Activated T-helper 17 cell treated with anti-CD3 and anti-CD28 coated beads, Interleukin-2, amount 50 U/mL, for 72 hours (primary cell): Measurements from ENCODE around the gene UGT1A9. TPM values are rescaled to one million over a fixed set of nuclear protein-coding genes. Genes with fewer than 3 reads are reported as not detected.

Source experiments
- ATAC-seq: fragments of 150-1000 bp; cut with Tn5 transposase; replicated peaks from 2 replicates; pipeline ENCODE4 v1.10.0; 2021; ENCODE audit warnings: mild to moderate bottlenecking, moderate library complexity
- H3K27ac Mint-ChIP-seq: one replicate; pipeline ENCODE4 v1.8.0; 2022; ENCODE audit warnings: mixed read lengths
- H3K27me3 Mint-ChIP-seq: one replicate; pipeline ENCODE4 v1.8.0; 2022; ENCODE audit warnings: mixed read lengths
- H3K36me3 Mint-ChIP-seq: one replicate; pipeline ENCODE4 v1.8.0; 2022; ENCODE audit warnings: low read depth, mild to moderate bottlenecking, mixed read lengths
- H3K4me1 Mint-ChIP-seq: one replicate; pipeline ENCODE4 v1.8.0; 2022; ENCODE audit warnings: mixed read lengths
- H3K4me3 Mint-ChIP-seq: one replicate; pipeline ENCODE4 v1.8.0; 2022; ENCODE audit warnings: mild to moderate bottlenecking, mixed read lengths
- H3K9me3 Mint-ChIP-seq: one replicate; pipeline ENCODE4 v1.8.0; 2022; ENCODE audit warnings: mixed read lengths
- total RNA-seq, 2 donors: library from RNA; stranded (reverse); gene quantifications; one replicate each; pipeline ENCODE4 v1.2.3, GENCODE V29; 2022

Gene UGT1A9
- total RNA-seq, 2 donors from 2014 or later, result 0.19 TPM; not detected in 1

DNA sequence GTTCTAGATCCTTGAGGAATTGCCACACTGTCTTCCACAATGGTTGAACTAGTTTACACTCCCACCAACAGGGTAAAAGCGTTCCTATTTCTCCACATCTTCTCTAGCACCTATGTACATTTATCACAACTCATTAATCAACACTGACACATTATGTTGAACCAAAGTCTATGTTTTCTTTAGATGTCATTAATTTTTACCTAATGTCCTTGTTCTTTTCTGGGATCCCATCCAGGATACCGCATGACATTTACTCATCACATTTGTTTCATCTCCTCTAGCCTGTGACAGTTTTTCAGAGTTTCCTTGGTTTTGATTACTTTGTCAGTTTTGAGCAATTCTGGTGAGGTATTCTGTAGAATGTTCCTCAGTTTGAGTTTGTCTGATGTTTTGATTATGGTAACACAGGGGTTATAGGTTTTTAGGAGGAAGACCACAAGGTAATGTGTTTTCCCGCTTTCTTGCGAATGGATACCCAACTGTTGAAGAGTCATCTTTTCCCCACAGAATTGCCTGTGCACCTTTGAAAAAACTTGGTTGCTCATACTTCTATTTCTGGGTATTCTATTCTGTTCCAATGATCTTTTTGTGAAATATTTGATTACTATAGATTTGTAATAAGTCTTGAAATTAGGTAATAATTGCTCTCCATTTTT lies 3.0 kb upstream of the UGT1A9 start:
- H3K9me3 Mint-ChIP-seq, result no peaks in the 10 kb centered on the region
- no peak overlapping the region for H3K27ac Mint-ChIP-seq
- H3K4me3 Mint-ChIP-seq, result no peak overlapping the region
- H3K27me3 Mint-ChIP-seq, result peaks cover 35% of the 10 kb centered on the region
- H3K4me1 Mint-ChIP-seq, result no peaks in the 10 kb centered on the region
- H3K36me3 Mint-ChIP-seq, result no peaks in the 10 kb centered on the region
- no peak for ATAC-seq

DNA sequence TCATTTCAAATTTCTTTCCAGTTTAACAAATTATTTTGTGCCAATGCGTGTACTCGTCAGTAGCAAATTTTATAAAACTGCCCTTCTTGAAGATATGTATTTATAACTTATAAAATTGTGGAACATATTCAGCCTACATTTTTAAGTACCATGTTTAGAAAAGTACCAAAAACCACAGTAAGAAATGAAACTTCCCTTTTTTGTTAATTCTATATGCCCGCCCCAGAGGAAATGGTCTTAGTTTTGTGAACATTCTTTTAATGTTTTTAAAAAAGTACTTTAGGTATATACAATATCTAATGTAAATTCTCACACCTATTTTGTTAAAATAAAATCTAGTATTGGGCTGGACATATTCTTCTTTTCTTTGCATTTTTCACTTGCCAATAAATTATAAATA lies 1.2 kb downstream of the UGT1A9 start:
- ATAC-seq, result no peak
- Mint-ChIP-seq H3K27ac (no peak overlapping the region), H3K27me3 (peaks cover 33% of the 10 kb centered on the region), H3K9me3 (no peaks in the 10 kb centered on the region), H3K4me1 (no peaks in the 10 kb centered on the region), H3K36me3 (no peaks in the 10 kb centered on the region), H3K4me3 (no peak overlapping the region)

DNA sequence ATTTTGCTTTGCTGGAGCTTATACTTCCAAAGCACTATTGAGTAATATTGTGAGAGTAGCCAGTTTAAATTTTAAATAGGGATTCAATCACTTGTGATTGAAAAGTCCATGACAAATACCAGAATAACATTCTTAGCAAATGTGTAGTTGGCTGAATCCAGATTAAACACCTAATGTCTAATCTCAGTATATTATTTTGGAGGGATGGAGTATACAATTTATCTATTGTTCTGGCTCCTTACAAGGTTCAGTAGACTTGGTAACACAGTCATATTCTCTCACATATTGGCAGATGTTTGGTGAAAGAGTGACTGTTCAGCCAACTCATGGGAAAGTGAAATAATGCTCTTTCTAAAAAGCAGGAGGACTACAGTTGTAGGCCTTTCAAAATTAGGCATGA lies 2.2 kb downstream of the UGT1A9 start:
- no peaks in the 10 kb centered on the region for H3K9me3 Mint-ChIP-seq
- peaks cover 42% of the 10 kb centered on the region for H3K27me3 Mint-ChIP-seq
- no peak overlapping the region for H3K27ac Mint-ChIP-seq
- H3K4me3 Mint-ChIP-seq, result no peak overlapping the region
- ATAC-seq, result no peak
- H3K36me3 Mint-ChIP-seq, result no peaks in the 10 kb centered on the region
- H3K4me1 Mint-ChIP-seq, result no peaks in the 10 kb centered on the region

DNA sequence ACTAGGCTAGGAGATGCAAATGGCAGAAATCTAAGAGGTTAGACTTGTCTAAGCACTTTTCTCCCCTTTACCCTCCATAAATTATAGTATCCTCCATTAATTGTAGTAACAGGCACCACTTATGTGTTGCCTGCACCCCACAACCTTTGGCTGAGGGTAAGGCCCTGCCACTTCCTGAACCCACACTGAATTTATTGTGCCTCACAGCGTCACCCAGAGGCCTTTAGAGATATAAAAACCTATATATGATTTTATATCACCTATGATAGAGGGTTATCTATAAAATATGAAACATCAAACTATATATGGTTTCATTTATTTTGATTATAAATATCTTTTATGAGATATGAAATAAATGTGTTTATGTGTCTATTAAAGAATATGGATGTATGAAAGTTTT lies 2.6 kb downstream of the UGT1A9 start:
- ATAC-seq, result no peak
- no peak overlapping the region for H3K27ac Mint-ChIP-seq
- no peaks in the 10 kb centered on the region for H3K4me1 Mint-ChIP-seq
- no peaks in the 10 kb centered on the region for H3K9me3 Mint-ChIP-seq
- peaks cover 42% of the 10 kb centered on the region for H3K27me3 Mint-ChIP-seq
- H3K4me3 Mint-ChIP-seq, result no peak overlapping the region
- no peaks in the 10 kb centered on the region for H3K36me3 Mint-ChIP-seq

DNA sequence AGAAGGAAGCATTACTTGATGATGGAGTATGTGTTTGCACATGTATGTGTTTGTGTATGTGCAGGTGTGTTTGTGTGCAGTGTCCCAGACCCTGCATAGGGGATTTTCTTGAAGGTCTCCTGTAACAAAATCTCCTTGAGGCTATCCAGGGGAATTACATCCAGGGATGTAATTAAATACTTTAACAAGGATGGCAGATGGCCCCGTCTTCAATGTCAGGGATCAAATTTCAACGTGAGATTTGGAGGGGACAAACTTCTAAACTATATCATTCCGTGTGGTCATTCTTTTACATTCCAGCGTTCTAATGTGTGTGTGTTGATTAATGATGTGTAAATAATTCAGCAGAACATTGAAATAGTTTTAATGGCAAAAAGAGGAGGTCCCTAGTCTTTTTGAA lies 3.3 kb downstream of the UGT1A9 start:
- Mint-ChIP-seq H3K9me3 (no peaks in the 10 kb centered on the region), H3K27me3 (peaks cover 43% of the 10 kb centered on the region), H3K4me1 (no peaks in the 10 kb centered on the region), H3K4me3 (no peak overlapping the region), H3K27ac (no peak overlapping the region), H3K36me3 (no peaks in the 10 kb centered on the region)
- ATAC-seq, result no peak

DNA sequence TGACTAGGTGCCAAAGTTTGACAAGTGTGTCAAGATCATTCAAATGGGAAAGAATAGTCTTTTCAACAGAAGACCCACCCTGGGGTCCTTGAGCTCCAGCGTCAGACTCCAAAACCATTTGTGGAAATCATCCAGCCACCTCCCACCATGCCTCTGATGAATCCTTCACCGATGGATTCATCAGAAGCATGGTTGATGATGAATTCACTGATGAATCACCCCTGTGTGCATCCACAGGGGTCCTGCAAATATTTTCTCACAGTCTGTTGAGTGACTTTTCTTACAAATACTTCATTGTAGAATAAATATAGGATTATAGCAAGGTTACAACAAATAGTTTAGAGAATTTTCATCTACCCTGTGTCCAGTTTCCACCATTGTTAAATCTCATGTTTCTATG lies 4.3 kb downstream of the UGT1A9 start:
- Mint-ChIP-seq H3K4me3 (no peak overlapping the region), H3K27me3 (peaks cover 35% of the 10 kb centered on the region), H3K27ac (no peak overlapping the region), H3K4me1 (no peaks in the 10 kb centered on the region), H3K9me3 (no peaks in the 10 kb centered on the region), H3K36me3 (no peaks in the 10 kb centered on the region)
- ATAC-seq, result no peak

DNA sequence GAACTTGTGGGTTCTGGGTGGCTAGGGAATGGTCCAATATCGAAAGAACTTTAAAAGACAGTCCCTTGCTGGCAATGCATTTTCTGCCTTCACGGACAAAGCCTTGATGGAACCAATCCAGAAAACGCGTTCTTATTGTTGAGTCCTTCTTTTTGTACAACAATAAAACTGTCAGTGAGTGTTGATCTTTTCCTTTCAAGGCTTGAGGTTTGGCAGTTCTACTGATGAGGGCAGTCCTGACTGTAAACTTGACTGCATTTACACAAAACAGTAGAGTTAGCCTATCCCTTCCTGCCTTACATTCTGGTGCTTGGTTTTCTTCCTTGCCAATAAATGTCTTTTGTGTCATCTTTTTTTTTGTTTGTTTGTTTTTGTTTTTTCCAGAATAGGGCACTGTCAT lies 7.5 kb downstream of the UGT1A9 start:
- Mint-ChIP-seq H3K4me1 (no peaks in the 10 kb centered on the region), H3K27ac (no peak overlapping the region), H3K36me3 (no peaks in the 10 kb centered on the region), H3K4me3 (no peak overlapping the region), H3K27me3 (peaks cover 28% of the 10 kb centered on the region), H3K9me3 (no peaks in the 10 kb centered on the region)
- ATAC-seq, result no peak

DNA sequence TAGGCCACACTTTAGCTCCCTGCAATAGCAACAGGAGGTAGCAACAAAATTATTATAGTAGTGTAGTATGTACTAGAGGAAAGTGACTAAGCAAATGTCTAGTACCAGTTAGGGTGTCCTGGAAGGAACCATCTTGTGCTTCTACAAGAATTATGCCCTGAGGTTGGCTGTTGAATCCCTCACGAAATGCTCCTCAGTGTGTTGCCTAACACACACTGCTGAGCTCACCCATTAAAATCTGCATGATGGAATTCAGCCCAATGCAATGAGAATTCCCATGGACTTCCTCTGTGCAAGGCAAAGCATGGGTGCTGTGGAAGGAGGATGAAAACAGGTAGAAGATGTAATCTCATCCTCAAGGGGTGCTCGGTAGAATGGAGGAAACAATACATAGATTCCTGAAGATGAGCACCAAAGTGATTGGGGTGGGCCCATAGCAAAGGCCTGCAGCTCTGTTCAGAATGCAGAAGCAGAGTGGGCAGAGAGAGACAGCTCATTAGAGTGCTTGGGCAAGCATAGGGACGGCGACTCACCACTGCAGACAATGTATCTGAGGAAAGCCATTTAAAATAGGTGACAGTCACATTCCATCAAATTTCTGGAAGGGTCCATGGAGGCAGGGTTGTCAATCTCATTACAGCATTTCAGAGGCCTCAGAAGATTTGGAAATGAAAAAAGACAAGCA lies 8.8 kb downstream of the UGT1A9 start:
- no peak for ATAC-seq
- no peaks in the 10 kb centered on the region for H3K36me3 Mint-ChIP-seq

DNA sequence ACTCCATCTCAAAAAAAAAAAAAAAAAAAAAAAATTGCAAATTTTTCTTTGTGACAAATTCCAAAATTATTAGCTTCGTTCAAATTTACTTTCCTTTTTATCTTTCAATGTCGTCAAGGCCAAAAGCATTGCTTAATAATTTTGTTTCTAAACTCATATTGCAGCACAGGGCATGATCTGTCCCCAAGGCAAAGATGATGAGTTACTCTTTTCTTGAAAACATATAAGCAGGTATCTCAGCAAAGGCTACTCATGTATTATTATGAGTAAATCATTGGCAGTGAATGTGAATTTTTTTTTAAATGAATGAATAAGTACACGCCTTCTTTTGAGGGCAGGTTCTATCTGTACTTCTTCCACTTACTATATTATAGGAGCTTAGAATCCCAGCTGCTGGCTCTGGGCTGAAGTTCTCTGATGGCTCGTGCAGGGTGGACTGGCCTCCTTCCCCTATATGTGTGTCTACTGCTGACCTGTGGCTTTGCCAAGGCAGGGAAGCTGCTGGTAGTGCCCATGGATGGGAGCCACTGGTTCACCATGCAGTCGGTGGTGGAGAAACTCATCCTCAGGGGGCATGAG lies 9.9 kb downstream of the UGT1A9 start, which contains the start of gene UGT1A7:
Gene UGT1A7, plus strand, starts transcription at position 381 of the 579 bp plus-strand sequence. Its CDS starts 37 bp downstream, at position 418.
- no peak for ATAC-seq
- Mint-ChIP-seq H3K4me3 (no peak within 1 kb of the TSS), H3K4me1 (no peaks in the 10 kb centered on the region), H3K27ac (no peak within 1 kb of the TSS), H3K9me3 (no peaks in the 10 kb centered on the region), H3K36me3 (no peaks in the 10 kb centered on the region), H3K27me3 (peaks cover 26% of the 10 kb centered on the region)

More for the DNA sequence above, 8.8 kb downstream of the UGT1A9 start:
- H3K9me3 Mint-ChIP-seq, result no peaks in the 10 kb centered on the region
- no peak overlapping the region for H3K27ac Mint-ChIP-seq
- H3K4me3 Mint-ChIP-seq, result no peak overlapping the region
- H3K4me1 Mint-ChIP-seq, result no peaks in the 10 kb centered on the region
- peaks cover 28% of the 10 kb centered on the region for H3K27me3 Mint-ChIP-seq

DNA sequence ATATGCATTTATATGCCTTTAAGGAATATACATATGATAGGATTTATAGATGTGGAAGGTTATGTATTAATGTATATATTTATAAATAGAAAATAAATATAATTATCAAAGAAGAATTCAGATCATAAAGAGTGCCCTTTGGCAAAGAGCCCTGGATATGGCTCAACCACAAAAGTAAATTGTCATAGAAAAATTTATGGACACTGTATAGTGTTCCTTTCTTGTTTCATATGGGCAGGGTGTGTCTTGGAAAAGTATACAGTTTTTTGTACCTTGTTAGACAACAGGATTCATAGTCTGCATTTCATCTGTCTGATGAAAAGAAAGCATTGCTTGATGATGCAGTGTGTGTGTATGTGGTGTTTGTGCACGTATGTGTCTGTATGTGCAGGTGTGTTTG lies 12.9 kb downstream of the UGT1A9 start:
- H3K9me3 Mint-ChIP-seq, result no peaks in the 10 kb centered on the region
- no peak overlapping the region for H3K27ac Mint-ChIP-seq
- ATAC-seq, result no peak
- peaks cover 12% of the 10 kb centered on the region for H3K27me3 Mint-ChIP-seq
- H3K4me1 Mint-ChIP-seq, result no peaks in the 10 kb centered on the region
- no peak overlapping the region for H3K4me3 Mint-ChIP-seq
- no peaks in the 10 kb centered on the region for H3K36me3 Mint-ChIP-seq

DNA sequence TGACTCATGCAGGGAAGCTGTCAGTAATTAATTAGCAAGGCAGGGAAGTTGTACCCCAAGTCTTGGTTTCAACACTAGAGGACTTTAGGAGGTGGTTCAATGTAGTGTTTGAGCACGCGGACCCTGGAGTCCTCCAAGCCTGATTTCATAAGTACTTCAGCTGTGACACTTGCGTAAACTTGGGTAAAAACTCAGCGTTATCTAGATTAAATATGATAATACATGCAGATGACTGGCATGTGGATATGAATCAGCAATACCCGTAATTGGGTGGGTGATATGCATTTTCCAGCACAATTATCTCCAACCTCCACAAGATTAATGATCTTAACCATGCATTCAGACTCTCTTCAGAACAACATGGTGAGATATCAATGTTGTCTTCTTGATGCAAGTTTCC lies 15.2 kb downstream of the UGT1A9 start:
- Mint-ChIP-seq H3K9me3 (no peaks in the 10 kb centered on the region), H3K4me1 (no peaks in the 10 kb centered on the region), H3K27me3 (peaks cover 11% of the 10 kb centered on the region), H3K36me3 (no peaks in the 10 kb centered on the region), H3K27ac (no peak overlapping the region), H3K4me3 (no peak overlapping the region)
- no peak for ATAC-seq

DNA sequence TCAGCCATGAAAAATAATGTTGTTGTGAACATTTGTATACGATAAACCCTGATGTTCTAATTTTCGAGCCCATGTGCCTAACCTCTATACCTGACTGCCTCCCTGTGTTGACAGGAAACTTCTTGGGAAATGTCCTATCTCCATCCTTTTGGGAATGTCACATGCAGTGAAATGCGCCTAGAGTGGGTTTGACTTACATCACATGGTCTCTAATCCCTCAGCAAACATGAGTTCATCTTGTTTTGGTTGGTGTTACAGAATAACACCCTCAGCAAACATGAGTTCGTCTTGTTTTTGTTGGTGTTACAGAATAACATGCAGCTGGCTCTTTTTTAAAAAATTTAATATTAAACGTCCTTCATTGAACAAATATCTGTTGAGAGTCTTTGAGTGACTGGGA lies 16.6 kb downstream of the UGT1A9 start:
- Mint-ChIP-seq H3K27ac (no peak overlapping the region), H3K27me3 (peaks cover 7% of the 10 kb centered on the region), H3K4me1 (no peaks in the 10 kb centered on the region), H3K9me3 (no peaks in the 10 kb centered on the region), H3K4me3 (no peak overlapping the region), H3K36me3 (no peaks in the 10 kb centered on the region)
- ATAC-seq, result no peak

DNA sequence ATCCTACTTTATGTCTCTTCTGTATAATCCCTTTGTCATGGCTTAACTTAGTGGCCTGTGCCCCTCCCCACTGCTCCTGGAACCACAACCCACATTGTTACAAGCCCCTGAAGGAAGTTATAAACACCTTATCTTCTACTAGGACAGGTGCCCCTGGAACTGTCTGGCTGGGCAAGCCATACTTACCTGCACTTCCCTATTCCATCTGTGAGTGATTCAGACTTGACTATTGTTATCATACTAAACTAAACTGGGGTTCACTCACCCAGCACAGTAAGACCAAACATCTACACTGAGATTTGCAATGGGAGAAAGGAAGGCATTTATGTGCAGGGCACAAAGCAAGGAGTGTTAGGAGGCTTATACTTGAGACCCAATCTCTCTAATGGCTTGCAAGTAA lies 17.3 kb downstream of the UGT1A9 start:
- H3K36me3 Mint-ChIP-seq, result no peaks in the 10 kb centered on the region
- no peak overlapping the region for H3K4me3 Mint-ChIP-seq
- H3K27ac Mint-ChIP-seq, result no peak overlapping the region
- H3K27me3 Mint-ChIP-seq, result peaks cover 7% of the 10 kb centered on the region
- no peaks in the 10 kb centered on the region for H3K4me1 Mint-ChIP-seq
- no peak for ATAC-seq
- no peaks in the 10 kb centered on the region for H3K9me3 Mint-ChIP-seq

DNA sequence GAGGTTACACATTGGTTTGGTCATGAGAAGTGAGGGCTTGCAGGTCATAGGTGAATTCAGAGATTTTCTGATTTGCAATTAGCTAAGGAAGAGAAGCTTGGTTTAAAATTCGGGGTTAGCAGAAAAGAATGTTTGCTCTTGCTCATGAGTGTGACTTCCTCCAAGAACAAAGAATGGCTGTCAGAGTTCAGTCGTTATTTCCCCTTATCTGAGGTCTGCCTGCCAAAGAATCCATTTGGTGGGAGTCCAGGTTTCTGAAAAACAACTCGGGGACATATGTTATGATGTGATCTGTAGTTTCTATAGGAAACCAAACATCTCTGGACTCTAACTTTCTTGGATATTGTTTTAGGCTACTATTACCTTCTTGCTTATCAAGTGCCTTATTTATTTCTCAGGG lies 17.8 kb downstream of the UGT1A9 start:
- Mint-ChIP-seq H3K27me3 (peaks cover 7% of the 10 kb centered on the region), H3K4me1 (no peaks in the 10 kb centered on the region), H3K9me3 (no peaks in the 10 kb centered on the region), H3K4me3 (no peak overlapping the region), H3K36me3 (no peaks in the 10 kb centered on the region), H3K27ac (no peak overlapping the region)
- no peak for ATAC-seq

DNA sequence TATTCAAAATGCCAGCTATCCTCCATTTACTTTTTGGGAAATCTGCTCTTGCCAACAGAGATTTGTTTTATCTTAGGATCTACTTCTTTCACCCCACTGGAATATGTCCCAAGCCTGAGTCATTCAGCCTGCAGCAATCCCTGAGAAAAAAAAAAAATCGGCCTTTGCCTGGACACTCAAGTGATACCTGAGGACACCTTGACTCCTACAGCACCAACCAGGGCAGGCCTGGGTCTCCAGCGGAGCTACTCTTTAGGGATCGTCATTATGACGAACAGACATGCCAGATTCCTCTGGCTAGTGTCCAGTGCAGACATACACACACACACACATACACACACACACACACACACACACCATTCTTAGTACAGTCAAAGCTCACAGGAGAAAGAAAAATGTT lies 18.7 kb downstream of the UGT1A9 start:
- Mint-ChIP-seq H3K4me3 (no peak overlapping the region), H3K4me1 (no peaks in the 10 kb centered on the region), H3K36me3 (no peaks in the 10 kb centered on the region), H3K9me3 (no peaks in the 10 kb centered on the region), H3K27ac (no peak overlapping the region), H3K27me3 (peaks cover 9% of the 10 kb centered on the region)
- no peak for ATAC-seq
